Neural cell (in vitro differentiated cells): ENCODE results near the gene DZIP1.

Experiments
- CTCF ChIP-seq: fragments of 450-650 bp; IDR thresholded peaks from 2 replicates; pipeline ENCODE4 v1.5.1; 2014; ENCODE audit warnings: antibody characterized with exemption, mild to moderate bottlenecking, moderate library complexity; ENCODE audit not compliant: poor library complexity, severe bottlenecking
- EZH2 ChIP-seq: fragments of 200-600, 300-800 bp; shearing (Covaris generic), sonication (generic); IDR thresholded peaks from 2 replicates; pipeline ENCODE4 v1.6.1; 2014; ENCODE audit warnings: antibody characterized with exemption, low read length, borderline replicate concordance, mild to moderate bottlenecking; ENCODE audit not compliant: insufficient read depth, poor library complexity, severe bottlenecking
- POLR2AphosphoS5 ChIP-seq: IDR thresholded peaks from 2 replicates; pipeline ENCODE4 v1.6.1; 2012
- RAD21 ChIP-seq: fragments of 450-650 bp; conservative IDR thresholded peaks from 2 replicates; pipeline ENCODE4 v1.6.1; 2014; ENCODE audit warnings: antibody characterized with exemption, mild to moderate bottlenecking, moderate library complexity
- REST ChIP-seq: IDR thresholded peaks from 2 replicates; pipeline ENCODE4 v1.6.1; 2012; ENCODE audit warnings: borderline replicate concordance
- SMC3 ChIP-seq: fragments of 450-650 bp; conservative IDR thresholded peaks from 2 replicates; pipeline ENCODE4 v1.6.1; 2014; ENCODE audit warnings: antibody characterized with exemption, mild to moderate bottlenecking, moderate library complexity; ENCODE audit not compliant: poor library complexity
- TAF1 ChIP-seq: IDR thresholded peaks from 2 replicates; pipeline ENCODE4 v1.6.1; 2012; ENCODE audit warnings: low read depth

DNA sequence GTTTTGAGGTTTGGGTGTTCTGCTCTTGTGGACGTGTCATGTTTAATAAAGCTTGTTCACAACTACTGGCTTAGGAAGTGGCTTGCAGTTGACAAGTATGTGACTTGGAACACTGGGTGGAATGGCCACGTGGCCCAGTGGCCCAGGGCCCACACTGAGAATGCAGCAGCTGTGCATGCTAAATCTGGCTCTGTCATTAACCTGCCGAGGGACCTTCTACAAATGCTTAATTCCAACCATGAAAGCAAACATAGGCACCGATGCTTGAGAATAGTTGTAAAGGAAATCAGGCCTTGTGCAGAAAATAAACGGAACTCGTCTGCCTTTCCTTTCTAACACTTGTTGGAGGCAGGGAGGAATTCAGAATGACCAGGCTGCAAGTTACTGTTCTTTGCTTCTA lies 103.6 kb downstream of the DZIP1 start:
- TF ChIP-seq CTCF (no peak), SMC3 (no peak), EZH2 (no peak), REST (no peak), POLR2AphosphoS5 (no peak), TAF1 (no peak), RAD21 (no peak)
